Amniotic epithelial cell (primary cell): ENCODE measurements around the gene EPS8.

Experiments
- DNase-seq: peaks from one replicate; pipeline ENCODE4 v3.0.0-alpha.2; 2010; ENCODE audit warnings: low read depth

The EPS8 gene

GRCh38 chr12:15690320-15690719 is 98.9 kb downstream of the EPS8 start:
- no peak for DNase-seq

DNA sequence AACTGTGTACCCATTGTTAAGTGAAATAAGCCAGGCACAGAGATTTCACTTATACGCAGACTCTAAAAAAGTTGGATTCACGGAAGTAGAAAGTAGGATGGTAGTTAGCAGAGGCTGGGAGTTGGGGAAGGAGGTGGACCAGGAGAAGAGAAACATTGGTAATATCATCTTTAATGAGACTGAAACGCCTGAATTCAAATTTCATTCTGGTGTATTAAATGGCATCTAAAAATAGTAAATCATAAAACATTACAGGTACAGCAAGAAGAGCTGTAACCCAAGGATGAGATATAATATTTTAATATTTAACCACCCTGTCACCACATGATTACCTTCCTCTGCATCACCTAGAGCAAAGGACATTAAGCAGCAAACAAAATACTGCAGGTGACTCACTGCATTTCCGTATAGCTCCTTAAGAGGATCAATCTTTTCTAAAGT is 99.4 kb downstream of the EPS8 start:
- DNase-seq: no peak

GRCh38 chr12:15688838-15689625 is 100.2 kb downstream of the EPS8 start:
- DNase-seq: no peak

- no peak for DNase-seq
Measured at GRCh38 chr12:15688202-15688736, 100.9 kb downstream of the EPS8 start.

DNA sequence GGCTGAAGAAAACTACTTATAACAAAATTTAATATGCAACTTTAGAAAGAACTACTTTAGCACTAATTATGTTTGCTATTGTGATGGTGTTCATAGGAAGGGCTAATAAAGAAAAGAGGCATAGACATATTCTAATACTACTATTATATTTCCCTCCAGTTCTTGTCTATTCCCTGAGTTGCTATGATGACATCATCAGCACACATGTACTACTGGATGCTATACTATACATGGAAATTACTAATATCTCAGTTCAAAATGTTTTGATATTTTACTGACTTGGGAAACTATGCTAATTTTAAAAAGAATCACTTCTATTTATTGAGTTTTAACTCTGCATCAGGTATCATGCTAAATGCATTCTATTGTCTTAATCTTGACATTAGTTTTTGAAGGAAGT is 101.6 kb downstream of the EPS8 start:
- DNase-seq: no peak

DNA sequence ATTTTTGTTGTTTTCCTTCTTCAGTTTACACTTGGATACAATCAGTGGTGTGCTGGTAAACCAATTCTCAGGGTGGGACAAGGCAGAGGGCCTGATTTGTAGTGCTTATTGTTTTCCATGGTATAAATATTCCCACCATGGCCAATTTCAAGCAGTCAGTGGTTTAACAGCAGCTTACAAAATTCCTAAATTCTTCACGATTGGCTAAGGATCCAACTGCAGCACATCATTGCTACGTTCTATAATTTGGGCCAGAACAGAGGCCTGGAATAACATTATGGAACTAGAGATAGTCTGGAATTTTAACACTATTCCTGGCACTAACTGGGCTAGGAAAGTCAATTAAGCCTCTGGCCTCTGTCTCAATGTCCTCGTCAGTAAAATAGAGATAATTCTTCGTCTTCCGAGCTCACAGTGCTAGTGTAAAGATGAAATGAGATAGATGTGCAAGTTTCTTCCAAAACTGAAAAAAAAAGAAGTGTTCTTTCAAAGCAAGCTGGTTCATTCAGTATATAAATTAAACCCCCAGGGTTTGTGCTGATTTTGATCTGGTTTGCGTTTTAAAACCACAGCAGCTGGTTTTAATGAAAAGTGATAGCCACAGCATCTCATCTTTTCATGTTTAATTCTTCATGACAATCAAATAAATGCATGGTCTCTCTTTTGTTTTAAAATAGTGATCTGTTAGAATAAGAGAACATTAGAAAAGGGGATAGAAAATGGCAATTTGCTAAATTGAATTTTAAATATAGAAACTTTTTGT is 104.1 kb downstream of the EPS8 start:
- no peak for DNase-seq

- peak; percentile 42 for DNase-seq
Measured at GRCh38 chr12:15682826-15683225, 106.4 kb downstream of the EPS8 start.

- peak; percentile 88 for DNase-seq
Measured at GRCh38 chr12:15679151-15679550, 110.0 kb downstream of the EPS8 start.

GRCh38 chr12:15677726-15678201 is 111.4 kb downstream of the EPS8 start:
- DNase-seq: peak; percentile 51

DNA sequence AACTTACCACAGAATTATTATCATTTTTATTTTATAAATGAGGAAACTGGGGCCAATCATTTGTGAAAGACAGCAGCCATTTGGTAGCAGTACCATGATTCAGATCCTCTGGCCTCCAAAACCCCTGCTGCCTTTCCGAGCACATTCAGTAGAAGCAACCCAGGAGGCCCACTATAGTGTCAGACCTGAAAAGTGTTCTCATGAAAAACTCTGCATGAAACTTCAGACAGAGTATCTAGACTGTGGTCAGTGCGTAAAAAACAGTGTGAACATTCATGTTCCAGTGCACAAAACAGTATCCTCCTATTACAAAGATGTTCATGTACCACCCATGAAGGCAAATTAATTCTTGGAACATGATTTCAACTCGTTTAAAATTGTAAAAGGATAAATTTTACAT is 112.0 kb downstream of the EPS8 start:
- DNase-seq: no peak

GRCh38 chr12:15672671-15673270 is 116.4 kb downstream of the EPS8 start:
- DNase-seq: no peak

DNA sequence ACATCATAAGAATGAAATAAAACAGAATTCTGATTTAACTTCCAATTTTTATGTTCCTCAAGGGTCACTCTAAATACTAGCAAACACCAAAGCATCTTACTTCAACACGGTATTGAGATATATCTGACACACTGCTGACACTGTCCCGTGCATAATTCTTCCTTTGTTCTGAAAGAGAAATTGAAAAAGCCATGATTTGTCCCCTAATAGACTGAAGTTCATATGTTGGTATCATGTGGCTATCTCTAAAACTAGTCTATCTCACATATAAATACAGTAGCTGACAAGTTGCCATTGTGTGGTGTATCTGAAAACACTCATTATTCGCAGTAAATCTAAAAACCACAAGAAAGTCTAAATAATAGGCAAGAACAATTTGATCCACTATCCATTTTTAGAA is 118.4 kb downstream of the EPS8 start:
- DNase-seq: no peak

DNA sequence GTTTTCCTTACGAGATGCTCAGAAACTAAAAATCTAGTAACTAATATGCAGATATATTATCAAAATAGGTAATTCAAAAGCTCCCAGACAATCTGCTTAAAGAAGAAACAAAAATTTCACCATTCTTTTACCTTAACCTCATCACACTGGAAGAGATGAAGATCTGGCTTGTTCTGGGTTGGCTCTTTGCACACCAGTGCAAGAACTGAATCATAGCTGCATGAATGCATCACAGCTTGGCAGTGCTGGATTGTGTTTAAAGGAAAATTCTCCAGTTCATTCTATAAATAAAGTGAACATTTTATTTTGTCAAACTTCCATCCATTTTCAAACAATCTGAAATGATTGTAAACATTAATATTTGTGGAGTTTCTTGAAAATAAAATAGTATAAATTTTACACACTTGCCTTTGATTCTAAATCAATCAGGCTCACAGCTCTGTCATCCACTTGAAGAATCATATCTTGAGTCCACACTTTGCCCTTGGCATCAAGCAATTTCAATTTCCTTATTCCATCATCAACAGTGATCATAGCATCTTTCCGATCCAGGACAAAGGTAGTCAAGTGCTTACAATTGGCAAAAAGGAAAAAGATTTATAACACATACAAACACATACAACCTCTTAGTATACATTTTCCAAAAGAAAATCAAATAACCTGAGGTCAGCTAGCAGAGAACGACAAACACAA is 119.8 kb downstream of the EPS8 start:
- no peak for DNase-seq

DNA sequence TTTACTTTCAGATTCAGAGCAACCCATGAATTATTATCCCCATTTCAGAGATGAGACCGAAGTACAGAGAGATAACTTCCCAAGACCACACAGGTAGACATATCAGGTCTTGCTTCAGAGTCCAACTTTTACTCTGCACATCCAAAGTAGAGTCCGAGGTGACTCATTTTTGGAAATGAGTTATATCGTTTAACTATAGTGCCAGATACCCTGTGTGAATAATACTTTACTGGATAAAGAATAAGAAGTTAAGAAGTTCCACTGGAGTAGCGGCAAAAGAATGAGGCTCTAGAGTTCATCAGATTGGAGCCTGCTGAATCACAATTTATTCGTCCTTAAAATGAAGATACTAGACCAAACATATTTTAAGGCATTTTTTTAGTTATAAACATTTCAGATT is 124.7 kb downstream of the EPS8 start:
- DNase-seq: peak; percentile 90

DNA sequence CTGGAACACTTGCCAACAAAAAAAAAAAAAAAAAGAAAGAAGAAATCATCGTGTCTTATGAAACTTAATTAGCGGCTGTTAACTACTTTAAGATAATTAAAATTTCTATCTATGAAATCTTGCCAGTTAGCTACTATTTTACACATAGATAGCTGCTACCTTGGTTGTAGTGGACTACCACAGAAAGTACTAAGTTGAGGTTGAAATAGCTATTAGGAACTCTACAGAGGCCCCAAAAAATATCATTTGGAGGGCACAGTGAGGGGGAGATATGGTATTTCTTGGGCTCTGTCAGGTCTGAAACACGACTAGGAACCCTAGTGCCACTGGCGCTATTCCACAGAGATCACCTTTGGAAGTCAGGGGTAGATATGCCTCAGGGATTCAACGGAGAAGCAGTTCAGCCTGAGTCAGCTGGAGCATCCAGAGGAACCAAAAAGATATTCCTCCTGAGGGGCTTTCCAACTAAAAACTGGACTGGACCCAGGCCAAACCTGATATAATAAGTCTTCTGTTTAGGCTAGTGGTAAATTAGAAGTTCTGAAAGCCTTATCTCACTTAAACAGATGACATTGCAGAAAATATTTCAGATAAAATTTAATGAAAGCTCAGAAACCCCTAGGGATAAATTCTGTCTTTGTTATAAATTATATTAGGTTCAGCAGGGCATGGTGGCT is 126.1 kb downstream of the EPS8 start:
- DNase-seq: no peak

GRCh38 chr12:15662303-15662980 is 126.7 kb downstream of the EPS8 start:
- peak; percentile 97 for DNase-seq

DNA sequence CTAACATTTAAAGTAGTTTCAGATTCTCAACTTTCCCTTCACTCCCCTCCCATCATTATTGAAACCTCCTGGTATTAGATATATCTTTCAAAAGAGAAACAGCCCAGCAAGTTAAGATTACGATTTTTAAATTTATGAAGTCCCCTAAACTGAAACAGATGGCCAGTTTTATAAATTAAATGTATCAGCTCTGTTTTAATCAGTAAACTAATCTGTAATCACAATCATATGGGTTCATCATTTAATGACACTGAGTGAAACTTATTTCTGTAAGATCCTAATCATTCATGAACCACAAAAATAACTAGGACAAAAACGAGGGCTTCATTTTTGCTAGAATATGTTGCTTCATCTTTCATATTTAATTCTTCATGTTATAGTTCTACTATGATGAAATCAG is 137.8 kb downstream of the EPS8 start:
- DNase-seq: no peak

DNA sequence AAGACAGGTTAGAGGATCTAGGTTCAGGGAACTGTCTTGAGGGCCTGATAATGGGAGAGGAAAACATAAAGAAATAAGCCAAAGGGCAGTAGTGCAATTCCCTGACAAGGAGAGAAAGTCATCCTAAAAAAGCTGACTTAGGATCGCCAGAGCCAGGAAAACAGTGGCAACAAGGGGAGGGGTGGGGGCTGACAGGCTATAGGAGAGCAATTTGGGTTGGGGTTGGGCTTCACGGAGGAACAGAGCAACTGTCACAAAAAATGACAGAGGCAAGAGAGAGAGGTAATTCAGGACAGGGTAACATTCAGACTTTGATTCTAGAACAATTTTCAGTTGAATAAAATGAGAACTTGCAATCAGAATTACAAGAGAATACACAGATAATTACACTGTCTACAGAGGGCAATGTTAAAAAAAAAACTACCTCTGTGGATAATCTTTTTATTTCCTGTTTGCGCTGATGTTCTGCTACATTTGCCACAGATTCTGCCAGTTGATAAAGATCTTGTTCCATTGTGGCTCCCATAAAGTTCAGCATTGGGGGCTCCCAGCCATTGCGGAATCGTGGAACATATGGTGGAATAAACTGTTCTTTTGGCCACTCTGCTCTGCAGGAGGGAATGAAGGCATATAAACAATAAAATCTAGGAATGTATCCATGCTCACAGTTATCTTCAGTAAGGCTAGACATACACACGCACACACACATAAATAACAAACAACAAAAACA is 138.6 kb downstream of the EPS8 start:
- DNase-seq: peak; percentile 81

DNA sequence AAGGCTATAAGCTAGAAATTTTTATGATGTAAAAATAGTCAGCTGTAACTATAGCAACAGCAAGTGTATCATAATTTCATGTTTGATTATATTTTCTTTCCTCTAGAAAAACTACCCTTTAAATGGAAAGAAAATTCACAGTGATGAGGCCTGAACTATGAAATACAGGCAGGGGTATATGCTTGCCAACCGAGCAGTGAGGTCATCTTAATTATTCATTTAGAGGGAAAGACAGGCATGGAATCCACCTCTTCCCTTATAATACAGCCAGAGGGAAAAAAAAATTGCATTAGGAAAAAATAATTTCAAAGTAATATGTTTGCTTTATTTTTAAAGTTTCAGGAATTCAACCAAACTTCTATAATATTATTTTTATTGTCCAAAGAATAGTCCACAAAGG is 139.8 kb downstream of the EPS8 start:
- peak; percentile 40 for DNase-seq

GRCh38 chr12:15648558-15648957 is 140.6 kb downstream of the EPS8 start:
- no peak for DNase-seq
